ENCODE data around the gene ADAM15. TPM values are rescaled to one million over a fixed set of nuclear protein-coding genes. Genes with fewer than 3 reads are reported as not detected.

ADAM15 gene
- total and polyA plus RNA-seq, 2 donors (not counting 1 experiment from before 2014, with no cell fraction given) = 14.6 to 28.4 TPM

DNA sequence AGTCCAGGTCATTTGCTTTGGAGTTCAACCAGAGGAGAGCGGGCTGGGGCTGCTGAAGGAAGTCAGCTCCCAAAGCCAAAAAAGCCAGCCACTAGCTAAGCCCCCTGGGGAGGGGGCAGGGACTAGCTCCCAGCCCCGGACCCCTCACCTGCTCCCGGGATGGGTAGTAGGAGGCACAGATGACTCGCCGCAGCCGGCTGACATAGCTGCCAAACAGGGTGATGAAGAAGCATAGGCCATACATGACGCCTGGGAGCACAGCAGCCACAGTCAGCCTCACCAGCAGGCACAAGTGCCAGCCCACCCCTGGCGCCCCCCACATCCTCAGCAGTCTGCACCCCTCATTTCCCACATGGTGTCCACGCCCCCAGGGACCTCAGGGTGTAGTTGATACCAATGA is 25.0 kb upstream of the ADAM15 start:
- H3K4me2 ChIP-seq (replicated peaks; ENCODE audit: low read depth, low read length, poor library complexity, severe bottlenecking) = no peak overlapping the region
- CTCF ChIA-PET = interaction anchor here (1.3 kb wide), 1 partner anchor 9 kb away, joined by 3 read pairs; no protein-coding TSS in a partner anchor
- H4K20me1 ChIP-seq (ENCODE audit: control insufficient read depth, insufficient read depth, low read length, poor library complexity, severe bottlenecking) = no peaks in the 10 kb centered on the region

DNA sequence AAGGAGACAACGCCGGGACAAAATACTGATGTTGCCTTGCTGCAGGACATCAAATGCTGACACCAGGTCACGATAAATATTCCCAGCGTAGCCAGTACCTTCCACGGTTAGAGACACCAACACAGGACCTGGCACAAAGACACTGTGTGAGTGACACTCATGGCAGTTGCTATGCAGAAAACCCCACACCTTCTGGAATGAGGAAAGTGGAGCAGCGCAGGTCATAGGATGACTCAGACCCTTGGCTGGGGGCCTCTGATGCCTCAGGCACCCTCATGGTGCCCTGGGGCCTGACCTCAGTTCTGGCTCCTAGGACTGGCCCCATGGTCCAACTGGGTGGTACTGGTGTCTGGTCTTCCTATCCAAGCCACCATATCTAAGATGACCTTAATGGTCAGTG is 24.5 kb upstream of the ADAM15 start:
- Histone ChIP-seq H4K20me1 (ENCODE audit: control insufficient read depth, insufficient read depth, low read length, poor library complexity, severe bottlenecking) (no peaks in the 10 kb centered on the region), H3K27me3 (replicated peaks in 1 of 4; ENCODE audit: control extremely low read depth in 1 of 4, control insufficient read depth in 3 of 4, insufficient read depth in 4 of 4, low read length in 3 of 4) (no peaks in the 10 kb centered on the region), H3K4me1 (ENCODE audit: control insufficient read depth in 2 of 2, insufficient read depth in 2 of 2, low read length in 2 of 2) (no peaks in the 10 kb centered on the region), H3K9me3 (ENCODE audit: control extremely low read depth in 1 of 3, control insufficient read depth in 2 of 3, insufficient read depth in 1 of 3, low read length in 2 of 3) (no peaks in the 10 kb centered on the region), H2AFZ (ENCODE audit: insufficient read depth, low read depth, low read length, poor library complexity, severe bottlenecking) (no peak overlapping the region), H3K79me2 (ENCODE audit: control insufficient read depth, insufficient read depth, low read length) (peaks cover 3% of the 10 kb centered on the region), H3K27ac (ENCODE audit: low read length in 2 of 2) (no peak overlapping the region), H3K4me2 (replicated peaks; ENCODE audit: low read depth, low read length, poor library complexity, severe bottlenecking) (no peak overlapping the region), H3K4me3 (ENCODE audit: control extremely low read depth in 1 of 5, extremely low read depth in 1 of 5, insufficient read depth in 1 of 5, low read depth in 2 of 5, low read length in 4 of 5) (no peak overlapping the region), H3K9ac (ENCODE audit: low read length) (no peak overlapping the region), H3K36me3 (replicated peaks in 1 of 2; ENCODE audit: control extremely low read depth in 1 of 2, control insufficient read depth in 1 of 2, extremely low read depth in 1 of 2, insufficient read depth in 2 of 2, low read length in 1 of 2) (no peaks in the 10 kb centered on the region)
- TF ChIP-seq, protein P1, sequence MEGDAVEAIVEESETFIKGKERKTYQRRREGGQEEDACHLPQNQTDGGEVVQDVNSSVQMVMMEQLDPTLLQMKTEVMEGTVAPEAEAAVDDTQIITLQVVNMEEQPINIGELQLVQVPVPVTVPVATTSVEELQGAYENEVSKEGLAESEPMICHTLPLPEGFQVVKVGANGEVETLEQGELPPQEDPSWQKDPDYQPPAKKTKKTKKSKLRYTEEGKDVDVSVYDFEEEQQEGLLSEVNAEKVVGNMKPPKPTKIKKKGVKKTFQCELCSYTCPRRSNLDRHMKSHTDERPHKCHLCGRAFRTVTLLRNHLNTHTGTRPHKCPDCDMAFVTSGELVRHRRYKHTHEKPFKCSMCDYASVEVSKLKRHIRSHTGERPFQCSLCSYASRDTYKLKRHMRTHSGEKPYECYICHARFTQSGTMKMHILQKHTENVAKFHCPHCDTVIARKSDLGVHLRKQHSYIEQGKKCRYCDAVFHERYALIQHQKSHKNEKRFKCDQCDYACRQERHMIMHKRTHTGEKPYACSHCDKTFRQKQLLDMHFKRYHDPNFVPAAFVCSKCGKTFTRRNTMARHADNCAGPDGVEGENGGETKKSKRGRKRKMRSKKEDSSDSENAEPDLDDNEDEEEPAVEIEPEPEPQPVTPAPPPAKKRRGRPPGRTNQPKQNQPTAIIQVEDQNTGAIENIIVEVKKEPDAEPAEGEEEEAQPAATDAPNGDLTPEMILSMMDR (IDR thresholded peaks at IDR 0.05) = no peak
- TF ChIP-seq EZH2 (IDR thresholded peaks at IDR 0.05; ENCODE audit: borderline replicate concordance, insufficient read depth, low read depth, low read length, poor library complexity, severe bottlenecking) = no peak
- Mint-ChIP-seq H3K27ac (no peak overlapping the region), H3K4me1 (no peaks in the 10 kb centered on the region), H3K27me3 (no peaks in the 10 kb centered on the region), H3K9me3 (ENCODE audit: insufficient read depth) (no peaks in the 10 kb centered on the region), H3K4me3 (no peak overlapping the region)
- ATAC-seq (ENCODE audit: low read depth) = no peak
- no peak for DNase-seq
- ChIA-PET CTCF (no interaction called here), POLR2A (no interaction called here)
- intact Hi-C loops (cut with micrococcal nuclease) = no loop called here
- WGBS (ENCODE audit: insufficient coverage) = 97% methylated on average over 6 of the region's 6 CpGs

More for the DNA sequence above, 25.0 kb upstream of the ADAM15 start:
- DNase-seq = no peak
- Histone ChIP-seq H3K79me2 (ENCODE audit: control insufficient read depth, insufficient read depth, low read length) (peaks cover 3% of the 10 kb centered on the region), H3K27ac (ENCODE audit: low read length in 2 of 2) (no peak overlapping the region), H3K4me1 (ENCODE audit: control insufficient read depth in 2 of 2, insufficient read depth in 2 of 2, low read length in 2 of 2) (no peaks in the 10 kb centered on the region), H3K9me3 (ENCODE audit: control extremely low read depth in 1 of 3, control insufficient read depth in 2 of 3, insufficient read depth in 1 of 3, low read length in 2 of 3) (no peaks in the 10 kb centered on the region), H3K36me3 (replicated peaks in 1 of 2; ENCODE audit: control extremely low read depth in 1 of 2, control insufficient read depth in 1 of 2, extremely low read depth in 1 of 2, insufficient read depth in 2 of 2, low read length in 1 of 2) (no peaks in the 10 kb centered on the region), H3K27me3 (replicated peaks in 1 of 4; ENCODE audit: control extremely low read depth in 1 of 4, control insufficient read depth in 3 of 4, insufficient read depth in 4 of 4, low read length in 3 of 4) (no peaks in the 10 kb centered on the region), H2AFZ (ENCODE audit: insufficient read depth, low read depth, low read length, poor library complexity, severe bottlenecking) (no peak overlapping the region), H3K9ac (ENCODE audit: low read length) (no peak overlapping the region), H3K4me3 (ENCODE audit: control extremely low read depth in 1 of 5, extremely low read depth in 1 of 5, insufficient read depth in 1 of 5, low read depth in 2 of 5, low read length in 4 of 5) (no peak overlapping the region)
- WGBS (ENCODE audit: insufficient coverage) = 85% methylated on average over 9 of the region's 9 CpGs
- no peaks in the 10 kb centered on the region for H3K9me3 Mint-ChIP-seq (ENCODE audit: insufficient read depth)
- intact Hi-C loops (cut with micrococcal nuclease) = no loop called here
- TF ChIP-seq, protein P1 (IDR thresholded peaks at IDR 0.05) = no peak
- TF ChIP-seq EZH2 (IDR thresholded peaks at IDR 0.05; ENCODE audit: borderline replicate concordance, insufficient read depth, low read depth, low read length, poor library complexity, severe bottlenecking) = no peak
- H3K4me1 Mint-ChIP-seq = no peaks in the 10 kb centered on the region
- H3K27me3 Mint-ChIP-seq = no peaks in the 10 kb centered on the region
- no peak overlapping the region for H3K4me3 Mint-ChIP-seq
- POLR2A ChIA-PET = no interaction called here
- H3K27ac Mint-ChIP-seq = no peak overlapping the region
- no peak for ATAC-seq (ENCODE audit: low read depth)
